Karpas-422 (cell line): ENCODE results near the gene CMPK1. TPM values are rescaled to one million over a fixed set of nuclear protein-coding genes. Genes with fewer than 3 reads are reported as not detected.
"Not testable (repeated sequence)": the region's sequence is repeated elsewhere in the genome, so short reads cannot be mapped to it uniquely, and the experiment has no call there.

ENCODE experiments used
- DNase-seq: peaks from one replicate; pipeline ENCODE4 v3.0.0-alpha.2; 2015
- H2AFZ ChIP-seq: fragments of 200-600 bp; sonication (generic); 2 replicates; pipeline ENCODE4 v1.6.1; 2014; ENCODE audit warnings: antibody characterized with exemption, low read length, mixed read lengths
- H3K27ac ChIP-seq: fragments of 200-600 bp; sonication (generic); 2 replicates; pipeline ENCODE4 v1.5.1; 2014; ENCODE audit warnings: mild to moderate bottlenecking, low read length, moderate library complexity
- H3K27me3 ChIP-seq: fragments of 200-600 bp; sonication (generic); 2 replicates; pipeline ENCODE4 v1.6.1; 2014; ENCODE audit warnings: low read length, mixed read lengths
- H3K36me3 ChIP-seq: fragments of 200-600 bp; sonication (generic); 2 replicates; pipeline ENCODE4 v1.6.1; 2014; ENCODE audit warnings: low read length, mixed read lengths; ENCODE audit not compliant: insufficient read depth
- H3K4me1 ChIP-seq: fragments of 200-600 bp; sonication (generic); 2 replicates; pipeline ENCODE4 v1.6.1; 2014; ENCODE audit warnings: mild to moderate bottlenecking, low read length, mixed read lengths
- H3K4me2 ChIP-seq: fragments of 200-600 bp; sonication (generic); 2 replicates; pipeline ENCODE4 v1.6.1; 2014; ENCODE audit warnings: low read length, low read depth, mild to moderate bottlenecking; ENCODE audit not compliant: poor library complexity, severe bottlenecking
- H3K4me3 ChIP-seq: fragments of 200-600 bp; sonication (generic); 2 replicates; pipeline ENCODE4 v1.5.1; 2014; ENCODE audit warnings: mild to moderate bottlenecking, antibody characterized with exemption, low read length, mixed read lengths
- H3K79me2 ChIP-seq: fragments of 200-600 bp; sonication (generic); 2 replicates; pipeline ENCODE4 v1.6.1; 2014; ENCODE audit warnings: mild to moderate bottlenecking, low read length, mixed read lengths
- H3K9ac ChIP-seq: fragments of 200-600 bp; sonication (generic); 2 replicates; pipeline ENCODE4 v1.6.0; 2014; ENCODE audit warnings: low read length
- H3K9me2 ChIP-seq: fragments of 200-600 bp; sonication (generic), shearing (Covaris generic); replicated peaks from 2 replicates; pipeline ENCODE4 v1.6.0; 2014; ENCODE audit warnings: mild to moderate bottlenecking, low read length, moderate library complexity; ENCODE audit not compliant: insufficient read depth
- H3K9me3 ChIP-seq: fragments of 300-700, 200-600 bp; sonication (generic); 2 replicates; pipeline ENCODE4 v1.6.1; 2014; ENCODE audit warnings: low read length, mixed read lengths
- H4K20me1 ChIP-seq: fragments of 200-600 bp; sonication (generic); 2 replicates; pipeline ENCODE4 v1.6.1; 2014; ENCODE audit warnings: mild to moderate bottlenecking, antibody characterized with exemption, low read length, low read depth; ENCODE audit not compliant: insufficient read depth
- total RNA-seq: library from RNA; depleted of rRNA; stranded (reverse); fragments of >200 nt; shearing (Covaris generic); gene quantifications from 2 replicates; pipeline ENCODE4 v1.2.3, GENCODE V29; 2014; ENCODE audit warnings: low replicate concordance

CMPK1 gene
- total RNA-seq, 1 experiment from 2014 or later, result 166 TPM

GRCh38 chr1:47317841-47318240, 15.7 kb upstream of the CMPK1 start:
- H3K79me2 ChIP-seq, result peaks cover 11% of the 10 kb centered on the region
- H3K9me3 ChIP-seq, result no peaks in the 10 kb centered on the region
- H3K4me1 ChIP-seq, result peaks cover 4% of the 10 kb centered on the region; the same call in 1 of the 2 replicates
- DNase-seq, result no peak
- H3K4me3 ChIP-seq, result no peak overlapping the region
- no peak overlapping the region for H3K4me2 ChIP-seq
- H3K9me2 ChIP-seq, result no peaks in the 10 kb centered on the region
- no peaks in the 10 kb centered on the region for H3K36me3 ChIP-seq
- H4K20me1 ChIP-seq, result no peaks in the 10 kb centered on the region
- no peak overlapping the region for H3K27ac ChIP-seq
- no peaks in the 10 kb centered on the region for H3K27me3 ChIP-seq
- no peak overlapping the region for H2AFZ ChIP-seq
- H3K9ac ChIP-seq, result no peak overlapping the region

- not testable (repeated sequence) for H3K4me3 ChIP-seq, H3K9ac ChIP-seq, H4K20me1 ChIP-seq, H3K27me3 ChIP-seq, H3K36me3 ChIP-seq, H3K79me2 ChIP-seq, DNase-seq, H3K9me2 ChIP-seq, H2AFZ ChIP-seq, H3K9me3 ChIP-seq, H3K4me2 ChIP-seq, H3K27ac ChIP-seq
- H3K4me1 ChIP-seq, result peaks cover 16% of the 10 kb centered on the region
Observed at GRCh38 chr1:47319968-47320367, 13.6 kb upstream of the CMPK1 start.

- H4K20me1 ChIP-seq, result no peaks in the 10 kb centered on the region
- H3K4me2 ChIP-seq, result no peak overlapping the region
- no peak overlapping the region for H3K9ac ChIP-seq
- no peak for DNase-seq
- peaks cover 16% of the 10 kb centered on the region for H3K4me1 ChIP-seq
- H3K9me2 ChIP-seq, result no peaks in the 10 kb centered on the region
- H3K36me3 ChIP-seq, result no peaks in the 10 kb centered on the region
- H3K27ac ChIP-seq, result peak overlapping the region; percentile 22; the same call in 1 of the 2 replicates
- no peaks in the 10 kb centered on the region for H3K9me3 ChIP-seq
- no peaks in the 10 kb centered on the region for H3K27me3 ChIP-seq
- no peaks in the 10 kb centered on the region for H3K79me2 ChIP-seq
- H2AFZ ChIP-seq, result no peak overlapping the region
- H3K4me3 ChIP-seq, result no peak overlapping the region
Observed at GRCh38 chr1:47323599-47324031, 10.0 kb upstream of the CMPK1 start.

DNA sequence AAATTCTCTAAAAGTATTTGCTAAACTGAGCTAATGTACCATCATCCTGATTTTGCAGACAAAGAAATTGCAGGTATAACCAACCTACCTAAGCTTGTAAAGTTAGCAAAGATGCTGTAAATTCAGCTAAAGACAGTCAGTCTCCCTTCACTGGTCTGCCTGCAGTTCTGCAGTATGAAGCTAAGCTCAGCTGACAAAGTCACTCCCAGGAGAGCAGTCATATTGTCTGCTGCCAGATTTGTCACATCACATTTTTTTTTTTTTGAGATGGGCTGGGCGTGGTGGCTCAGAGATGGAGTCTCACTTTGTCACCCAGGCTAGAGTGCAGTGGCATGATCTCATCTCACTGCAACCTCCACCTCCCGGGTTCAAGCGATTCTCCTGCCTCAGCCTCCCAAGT, 8.9 kb upstream of the CMPK1 start:
- Histone ChIP-seq H3K27me3 (no peaks in the 10 kb centered on the region), H3K9me3 (no peaks in the 10 kb centered on the region)

DNA sequence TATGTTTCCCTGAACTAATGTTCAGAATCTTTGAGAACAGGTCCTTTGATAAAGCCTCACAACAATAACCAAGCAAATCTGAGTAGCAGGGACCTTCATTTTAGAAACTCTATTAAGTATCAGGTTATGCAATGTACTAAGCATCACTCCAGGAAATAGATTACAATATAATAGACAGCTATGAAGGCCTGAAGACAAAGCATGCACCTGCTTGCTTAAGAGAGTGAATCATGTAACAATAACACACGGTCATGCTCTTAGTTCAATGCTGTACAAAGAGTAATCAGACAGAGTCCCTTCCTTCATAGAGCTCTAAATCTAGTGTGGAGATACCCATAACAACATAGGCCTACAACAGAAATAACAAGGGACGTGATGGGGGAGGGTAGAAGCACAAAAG, 8.1 kb upstream of the CMPK1 start:
- Histone ChIP-seq H3K4me1 (peaks cover 16% of the 10 kb centered on the region), H3K9ac (no peak overlapping the region), H3K27ac (no peak overlapping the region), H3K79me2 (no peaks in the 10 kb centered on the region), H3K4me3 (no peak overlapping the region), H3K27me3 (no peaks in the 10 kb centered on the region), H4K20me1 (no peaks in the 10 kb centered on the region), H3K9me2 (no peaks in the 10 kb centered on the region), H2AFZ (no peak overlapping the region), H3K4me2 (no peak overlapping the region), H3K9me3 (no peaks in the 10 kb centered on the region), H3K36me3 (no peaks in the 10 kb centered on the region)
- DNase-seq, result no peak

More for the DNA sequence above, 8.9 kb upstream of the CMPK1 start:
- H3K9me2 ChIP-seq, result no peaks in the 10 kb centered on the region
- H3K27ac ChIP-seq, result 0 out of 2 replicates have a peak overlapping the region, but pooled peaks have one; percentile 27
- no peaks in the 10 kb centered on the region for H3K36me3 ChIP-seq
- peaks cover 16% of the 10 kb centered on the region for H3K4me1 ChIP-seq
- H3K79me2 ChIP-seq, result no peaks in the 10 kb centered on the region
- peak overlapping the region; percentile 5 for H3K4me2 ChIP-seq
- H2AFZ ChIP-seq, result no peak overlapping the region
- no peaks in the 10 kb centered on the region for H4K20me1 ChIP-seq
- no peak overlapping the region for H3K9ac ChIP-seq
- no peak overlapping the region for H3K4me3 ChIP-seq
- DNase-seq, result peak; percentile 80

DNA sequence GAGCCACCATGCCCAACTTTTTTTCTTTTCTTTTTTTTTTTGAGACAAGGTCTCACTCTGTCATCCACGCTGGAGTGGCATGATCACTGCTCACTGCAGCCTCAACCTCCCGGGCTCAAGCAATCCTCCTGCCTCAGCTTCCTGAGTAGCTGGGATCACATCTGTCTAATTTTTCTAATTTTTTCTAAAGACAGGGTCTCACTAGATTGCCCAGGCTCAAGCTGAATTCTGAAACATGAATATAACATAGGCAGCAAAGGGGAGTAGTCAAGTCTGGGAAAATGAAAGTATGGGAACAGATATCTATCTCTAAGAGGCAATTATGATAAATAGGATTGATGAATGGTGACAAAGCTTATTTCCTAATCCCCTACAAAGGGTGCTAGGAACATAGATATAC, 7.3 kb upstream of the CMPK1 start:
- Histone ChIP-seq H3K4me3 (no peak overlapping the region), H2AFZ (no peak overlapping the region), H4K20me1 (no peaks in the 10 kb centered on the region), H3K27ac (no peak overlapping the region), H3K9ac (no peak overlapping the region), H3K9me3 (no peaks in the 10 kb centered on the region), H3K4me1 (peaks cover 16% of the 10 kb centered on the region), H3K4me2 (no peak overlapping the region), H3K79me2 (no peaks in the 10 kb centered on the region), H3K9me2 (no peaks in the 10 kb centered on the region), H3K36me3 (no peaks in the 10 kb centered on the region), H3K27me3 (no peaks in the 10 kb centered on the region)
- DNase-seq, result no peak

DNA sequence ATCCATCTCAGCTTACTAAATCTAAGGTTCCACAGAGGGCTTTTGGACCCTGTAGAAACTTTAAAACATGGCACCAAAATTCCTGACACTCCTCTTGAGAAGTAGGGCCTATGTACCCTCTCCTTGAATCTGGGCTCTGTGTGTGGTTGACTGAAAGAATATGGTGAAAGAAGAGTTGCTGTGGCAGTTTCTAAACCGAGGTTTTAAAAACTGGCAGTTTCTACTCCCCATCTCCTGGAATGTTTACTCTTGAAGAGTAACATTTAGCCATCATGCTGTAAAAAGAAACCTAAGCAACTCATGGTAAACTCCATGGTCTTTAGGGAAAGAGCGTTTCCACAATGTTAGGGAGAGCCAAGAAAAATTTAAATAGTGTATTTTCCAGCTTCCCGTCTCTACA, 4.6 kb upstream of the CMPK1 start:
- no peaks in the 10 kb centered on the region for H3K79me2 ChIP-seq
- no peaks in the 10 kb centered on the region for H4K20me1 ChIP-seq
- no peak overlapping the region for H3K27ac ChIP-seq
- no peak overlapping the region for H2AFZ ChIP-seq
- H3K9ac ChIP-seq, result no peak overlapping the region
- H3K9me3 ChIP-seq, result no peaks in the 10 kb centered on the region
- peaks cover 20% of the 10 kb centered on the region for H3K4me1 ChIP-seq
- DNase-seq, result no peak
- H3K4me2 ChIP-seq, result no peak overlapping the region
- no peaks in the 10 kb centered on the region for H3K9me2 ChIP-seq
- no peak overlapping the region for H3K4me3 ChIP-seq
- no peaks in the 10 kb centered on the region for H3K27me3 ChIP-seq
- no peaks in the 10 kb centered on the region for H3K36me3 ChIP-seq

- Histone ChIP-seq H2AFZ (no peak overlapping the region), H4K20me1 (no peaks in the 10 kb centered on the region), H3K27me3 (no peaks in the 10 kb centered on the region), H3K36me3 (no peaks in the 10 kb centered on the region), H3K4me3 (no peak overlapping the region), H3K4me1 (peaks cover 17% of the 10 kb centered on the region), H3K27ac (no peak overlapping the region), H3K79me2 (peaks cover 11% of the 10 kb centered on the region), H3K4me2 (no peak overlapping the region), H3K9ac (no peak overlapping the region), H3K9me3 (no peaks in the 10 kb centered on the region), H3K9me2 (no peaks in the 10 kb centered on the region)
- DNase-seq, result no peak
Observed at GRCh38 chr1:47330212-47330611, 3.4 kb upstream of the CMPK1 start.

DNA sequence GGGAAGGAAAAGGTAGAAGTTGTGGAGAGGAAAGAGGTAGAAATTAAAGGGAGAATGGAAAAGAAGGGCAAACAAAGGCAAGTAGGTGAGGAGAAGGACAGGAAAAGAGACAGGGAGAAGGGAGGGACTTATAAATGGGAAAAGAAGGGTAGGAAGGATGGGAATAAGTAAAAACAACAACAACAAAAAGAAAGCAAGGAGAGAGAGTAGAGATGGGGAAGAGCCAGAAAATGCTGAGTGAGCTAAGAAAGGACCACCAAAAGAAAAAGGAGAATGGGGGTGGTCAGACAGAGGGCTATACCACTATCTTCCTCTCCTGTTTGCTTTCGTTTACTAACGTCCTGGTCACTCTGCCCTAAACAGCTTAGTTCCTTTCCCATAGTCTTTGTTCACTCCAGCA, 1.7 kb upstream of the CMPK1 start:
- H3K9me2 ChIP-seq, result no peaks in the 10 kb centered on the region
- H2AFZ ChIP-seq, result no peak overlapping the region
- no peaks in the 10 kb centered on the region for H3K27me3 ChIP-seq
- H3K4me1 ChIP-seq, result peaks cover 22% of the 10 kb centered on the region
- peaks cover 8% of the 10 kb centered on the region; the same call in 1 of the 2 replicates for H3K36me3 ChIP-seq
- no peaks in the 10 kb centered on the region for H3K9me3 ChIP-seq
- no peak overlapping the region for H3K4me2 ChIP-seq
- H3K4me3 ChIP-seq, result no peak overlapping the region
- H4K20me1 ChIP-seq, result no peaks in the 10 kb centered on the region
- DNase-seq, result no peak
- no peak overlapping the region for H3K9ac ChIP-seq
- H3K27ac ChIP-seq, result no peak overlapping the region
- H3K79me2 ChIP-seq, result peaks cover 28% of the 10 kb centered on the region
